HFFc6 (cell line): ENCODE results near the gene KCP. TPM values are rescaled to one million over a fixed set of nuclear protein-coding genes. Genes with fewer than 3 reads are reported as not detected.

Experiments used
- DNase-seq: peaks from one replicate; pipeline ENCODE4 v3.0.0-alpha.2; 2018
- H3K27ac Mint-ChIP-seq: 2 replicates; pipeline ENCODE4 v1.8.0; 2020; ENCODE audit warnings: mild to moderate bottlenecking, mixed read lengths
- H3K27me3 Mint-ChIP-seq: 2 replicates; pipeline ENCODE4 v1.8.0; 2021; ENCODE audit warnings: mild to moderate bottlenecking, moderate library complexity, mixed read lengths; ENCODE audit not compliant: insufficient read depth
- H3K36me3 Mint-ChIP-seq: 2 replicates; pipeline ENCODE4 v1.8.0; 2021; ENCODE audit warnings: low read depth, mixed read lengths
- H3K4me1 Mint-ChIP-seq: 2 replicates; pipeline ENCODE4 v1.8.0; 2020; ENCODE audit warnings: low read depth, mixed read lengths
- H3K4me3 Mint-ChIP-seq: 2 replicates; pipeline ENCODE4 v1.8.0; 2020; ENCODE audit warnings: mild to moderate bottlenecking, moderate library complexity, mixed read lengths
- H3K9me3 Mint-ChIP-seq: 2 replicates; pipeline ENCODE4 v1.8.0; 2020; ENCODE audit warnings: mild to moderate bottlenecking, mixed read lengths
- total RNA-seq, 6 experiments: library from RNA; stranded (reverse); fragmentation: NEBNext Ultra II Directional; extraction: Animal tissue kit (Norgen Biotek cat#: 25700); gene quantifications; 2 replicates in 1 of 6; 3 replicates in 5 of 6; pipeline ENCODE4 v1.2.3, GENCODE V29; 2021
- TF ChIP-seq, protein P1 (sequence below): fragments of 200-600 bp; sonication (generic); IDR thresholded peaks from 2 replicates; pipeline ENCODE4 v1.5.0; 2021; ENCODE audit warnings: antibody characterized with exemption, mild to moderate bottlenecking

Gene KCP
- total RNA-seq, 6 experiments from 2014 or later = 0.05 to 0.07 TPM; not detected in 4

DNA sequence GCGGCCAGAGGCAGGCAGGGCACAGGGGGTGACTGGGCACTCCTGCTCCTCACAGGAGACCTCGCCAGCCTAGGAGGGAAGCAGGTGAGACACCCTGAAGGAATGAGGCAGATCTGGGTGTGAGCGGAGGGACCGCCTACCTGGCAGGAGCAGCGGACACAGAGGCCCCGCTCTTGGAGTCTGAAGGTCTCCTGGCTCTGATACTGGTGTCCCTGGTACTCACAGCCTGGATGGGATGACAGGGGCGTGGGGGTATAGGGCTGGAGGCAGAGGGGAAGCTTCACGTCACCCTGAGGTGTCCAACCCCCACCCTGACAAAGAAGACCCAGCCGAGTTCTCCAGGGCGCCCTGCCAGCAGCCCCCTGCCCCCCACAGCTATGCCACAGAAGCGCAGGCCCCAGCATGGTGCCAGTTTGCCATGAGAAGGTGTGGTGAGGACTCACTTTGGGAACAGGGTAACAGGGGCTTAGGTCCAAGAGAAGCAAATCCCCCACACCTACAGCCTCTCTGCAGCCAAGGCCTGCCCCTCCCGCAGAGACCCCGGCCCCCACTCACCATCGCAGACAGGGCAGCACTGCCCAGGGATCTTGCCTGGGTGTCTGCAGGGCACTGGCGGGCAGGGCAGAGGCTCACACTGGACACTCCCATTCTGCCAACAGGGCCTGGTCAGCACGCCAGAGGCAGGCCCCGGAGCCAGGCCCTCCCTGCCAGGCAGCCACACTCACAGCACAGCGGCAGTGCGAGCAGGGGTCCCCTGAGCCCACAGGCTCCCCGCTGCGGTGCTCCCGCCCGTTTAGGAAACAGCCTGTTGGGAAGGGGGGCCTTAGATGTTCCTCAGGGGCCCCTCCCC is 17.0 kb downstream of the KCP start:
- H3K36me3 Mint-ChIP-seq = no peaks in the 10 kb centered on the region
- peaks cover 19% of the 10 kb centered on the region for H3K27me3 Mint-ChIP-seq
- H3K4me3 Mint-ChIP-seq = no peak overlapping the region
- H3K27ac Mint-ChIP-seq = no peak overlapping the region
- TF ChIP-seq, protein P1, sequence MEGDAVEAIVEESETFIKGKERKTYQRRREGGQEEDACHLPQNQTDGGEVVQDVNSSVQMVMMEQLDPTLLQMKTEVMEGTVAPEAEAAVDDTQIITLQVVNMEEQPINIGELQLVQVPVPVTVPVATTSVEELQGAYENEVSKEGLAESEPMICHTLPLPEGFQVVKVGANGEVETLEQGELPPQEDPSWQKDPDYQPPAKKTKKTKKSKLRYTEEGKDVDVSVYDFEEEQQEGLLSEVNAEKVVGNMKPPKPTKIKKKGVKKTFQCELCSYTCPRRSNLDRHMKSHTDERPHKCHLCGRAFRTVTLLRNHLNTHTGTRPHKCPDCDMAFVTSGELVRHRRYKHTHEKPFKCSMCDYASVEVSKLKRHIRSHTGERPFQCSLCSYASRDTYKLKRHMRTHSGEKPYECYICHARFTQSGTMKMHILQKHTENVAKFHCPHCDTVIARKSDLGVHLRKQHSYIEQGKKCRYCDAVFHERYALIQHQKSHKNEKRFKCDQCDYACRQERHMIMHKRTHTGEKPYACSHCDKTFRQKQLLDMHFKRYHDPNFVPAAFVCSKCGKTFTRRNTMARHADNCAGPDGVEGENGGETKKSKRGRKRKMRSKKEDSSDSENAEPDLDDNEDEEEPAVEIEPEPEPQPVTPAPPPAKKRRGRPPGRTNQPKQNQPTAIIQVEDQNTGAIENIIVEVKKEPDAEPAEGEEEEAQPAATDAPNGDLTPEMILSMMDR = no peak
- DNase-seq = no peak
- no peaks in the 10 kb centered on the region for H3K9me3 Mint-ChIP-seq
- peaks cover 16% of the 10 kb centered on the region; the same call in 1 of the 2 replicates for H3K4me1 Mint-ChIP-seq

DNA sequence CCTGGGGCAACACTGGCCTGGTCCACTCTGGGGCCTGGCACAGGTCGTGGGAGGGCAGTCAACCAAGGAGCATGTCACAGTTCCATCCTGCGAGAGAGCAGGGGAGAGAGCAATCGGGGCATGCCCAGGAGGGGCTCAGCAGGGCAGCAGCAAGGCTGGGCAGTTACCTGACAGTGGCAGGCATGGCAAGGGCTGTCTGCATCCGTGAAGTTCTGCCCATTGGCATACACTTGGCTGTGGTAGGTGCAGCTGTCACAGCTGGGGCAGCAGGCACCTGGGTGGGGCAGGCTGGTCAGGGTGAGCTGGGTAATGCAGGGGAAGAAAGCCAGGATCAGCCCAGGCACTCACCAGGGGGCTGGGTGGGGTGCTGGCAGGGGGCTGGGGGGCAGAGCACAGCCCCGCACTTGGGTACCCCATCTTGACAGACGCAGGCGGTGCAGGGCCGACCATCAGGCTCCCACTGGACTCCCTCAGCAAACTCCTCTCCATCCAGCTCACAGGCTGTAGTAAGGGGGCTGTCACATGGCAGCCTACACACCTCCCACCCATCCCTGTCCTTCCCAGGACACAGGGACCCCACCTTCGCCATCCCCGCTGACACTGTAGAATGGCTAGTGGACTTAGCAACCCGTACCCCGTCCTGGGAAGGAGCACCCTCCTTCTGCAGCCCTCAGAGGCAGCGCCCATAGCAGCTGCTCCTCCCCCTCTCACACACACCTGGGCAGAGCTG is 17.8 kb downstream of the KCP start:
- TF ChIP-seq, protein P1 = no peak
- Mint-ChIP-seq H3K4me1 (peaks cover 9% of the 10 kb centered on the region; the same call in 1 of the 2 replicates), H3K4me3 (no peak overlapping the region), H3K27ac (no peak overlapping the region), H3K36me3 (no peaks in the 10 kb centered on the region), H3K27me3 (peaks cover 15% of the 10 kb centered on the region), H3K9me3 (no peaks in the 10 kb centered on the region)
- no peak for DNase-seq

DNA sequence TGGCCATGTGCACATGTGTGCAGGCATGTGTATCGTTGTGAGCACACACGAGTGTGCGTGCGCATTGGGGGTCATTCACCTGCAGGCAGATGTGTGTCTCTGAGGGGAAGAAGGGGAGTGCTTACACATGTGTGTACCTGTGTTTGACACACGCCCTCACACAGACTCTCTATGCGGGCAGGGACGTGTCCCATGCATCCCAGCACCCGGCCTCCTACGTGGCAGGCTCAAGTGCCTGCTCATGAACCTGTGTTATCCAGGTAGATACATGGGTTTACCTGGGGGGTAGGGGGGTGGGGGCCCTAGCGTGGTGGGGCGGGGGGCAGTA is 18.6 kb downstream of the KCP start:
- no peaks in the 10 kb centered on the region for H3K36me3 Mint-ChIP-seq
- peaks cover under 1% of the 10 kb centered on the region; the same call in 1 of the 2 replicates for H3K4me1 Mint-ChIP-seq
- TF ChIP-seq, protein P1 = no peak
- H3K27me3 Mint-ChIP-seq = peaks cover 15% of the 10 kb centered on the region
- H3K27ac Mint-ChIP-seq = no peak overlapping the region
- no peaks in the 10 kb centered on the region for H3K9me3 Mint-ChIP-seq
- H3K4me3 Mint-ChIP-seq = no peak overlapping the region
- no peak for DNase-seq

- no peaks in the 10 kb centered on the region for H3K4me1 Mint-ChIP-seq
- peaks cover 14% of the 10 kb centered on the region for H3K27me3 Mint-ChIP-seq
- H3K36me3 Mint-ChIP-seq = no peaks in the 10 kb centered on the region
- H3K9me3 Mint-ChIP-seq = no peaks in the 10 kb centered on the region
- H3K27ac Mint-ChIP-seq = no peak overlapping the region
- no peak for DNase-seq
- H3K4me3 Mint-ChIP-seq = no peak overlapping the region
- TF ChIP-seq, protein P1 = no peak
Measured at GRCh38 chr7:128891110-128891941, 19.2 kb downstream of the KCP start.

DNA sequence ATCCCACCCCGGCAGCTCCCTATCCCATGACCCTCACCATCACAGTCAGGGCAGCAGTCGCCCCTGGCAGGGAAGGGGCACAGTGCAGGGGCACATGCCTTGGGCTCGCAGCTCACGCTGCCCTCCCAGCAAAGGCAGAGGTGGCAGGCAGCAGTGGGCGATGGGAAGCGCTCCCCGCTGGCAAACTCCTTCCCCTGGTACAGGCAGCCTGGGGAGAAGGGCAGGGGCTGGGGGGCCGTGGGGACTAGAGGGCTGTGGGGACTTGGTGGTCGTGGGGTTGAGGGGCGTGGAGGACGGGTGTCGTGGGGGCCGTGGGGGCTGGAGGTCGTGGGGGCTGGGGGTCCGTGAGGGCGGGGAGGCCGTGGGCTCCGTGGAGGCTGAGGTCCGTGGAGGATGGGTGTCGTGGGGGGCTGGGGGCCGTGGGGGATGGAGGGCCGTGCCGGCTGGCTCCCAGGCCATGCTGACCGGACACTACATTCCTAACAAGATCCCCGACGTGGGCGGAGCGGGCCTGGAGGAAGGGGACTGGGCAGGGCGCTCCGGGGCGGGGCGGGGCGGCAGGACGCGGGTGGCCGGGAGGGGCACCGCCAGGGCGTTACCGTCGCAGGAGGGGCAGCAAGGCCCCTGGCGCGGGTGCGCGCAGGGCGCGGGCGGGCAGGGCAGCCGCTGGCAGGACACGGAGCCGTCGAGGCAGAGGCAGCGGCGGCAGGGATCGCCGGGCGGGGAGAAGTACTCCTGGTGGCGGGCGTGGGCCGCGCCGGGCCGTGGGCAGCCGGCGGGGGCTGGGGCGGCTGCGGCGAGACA is 20.0 kb downstream of the KCP start:
- H3K27ac Mint-ChIP-seq = no peak overlapping the region
- TF ChIP-seq, protein P1 = no peak
- DNase-seq = no peak
- H3K4me3 Mint-ChIP-seq = no peak overlapping the region
- H3K27me3 Mint-ChIP-seq = peaks cover 12% of the 10 kb centered on the region
- no peaks in the 10 kb centered on the region for H3K36me3 Mint-ChIP-seq
- no peaks in the 10 kb centered on the region for H3K9me3 Mint-ChIP-seq
- no peaks in the 10 kb centered on the region for H3K4me1 Mint-ChIP-seq
